ENCODE data around the gene DLX3.

Gene DLX3

DNA sequence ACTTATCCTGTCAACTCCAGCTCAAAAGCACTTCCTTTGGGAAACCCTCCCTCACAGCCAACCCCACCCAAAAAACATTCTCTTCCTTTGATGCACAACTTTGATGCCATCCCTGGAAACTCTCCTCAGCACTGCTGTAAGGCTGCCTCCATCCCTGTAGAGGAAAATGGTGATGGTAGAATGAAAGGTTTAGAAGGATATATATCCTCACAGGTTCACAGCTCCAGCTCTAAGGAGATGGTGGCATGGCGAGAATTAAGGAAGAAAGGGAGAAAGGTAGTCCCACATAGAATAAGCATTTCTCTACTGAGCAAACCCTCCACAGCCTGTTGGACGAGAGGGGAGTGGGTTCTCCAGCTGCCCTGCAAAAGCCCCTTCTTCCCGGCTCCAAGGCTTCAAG lies 28.3 kb downstream of the DLX3 start:
- no peak for DNase-seq
- no peak for TF ChIP-seq CTCF (IDR thresholded peaks at IDR 0.05; ENCODE audit: low read depth, low read length)
- Histone ChIP-seq H3K4me1 (no peaks in the 10 kb centered on the region), H3K9me3 (no peaks in the 10 kb centered on the region), H3K36me3 (no peaks in the 10 kb centered on the region), H3K27me3 (peaks cover 97% of the 10 kb centered on the region), H3K4me3 (ENCODE audit: low read depth, low read length) (no peak overlapping the region)

GRCh38 chr17:49965524-49965909 lies 29.5 kb downstream of the DLX3 start:
- DNase-seq = no peak
- Histone ChIP-seq H3K4me1 (no peaks in the 10 kb centered on the region), H3K9me3 (no peaks in the 10 kb centered on the region)

GRCh38 chr17:49964769-49965523 lies 30.1 kb downstream of the DLX3 start:
- TF ChIP-seq CTCF (IDR thresholded peaks at IDR 0.05; ENCODE audit: low read depth, low read length) = no peak
- Histone ChIP-seq H3K9me3 (no peaks in the 10 kb centered on the region), H3K4me1 (no peaks in the 10 kb centered on the region), H3K27me3 (peaks cover 85% of the 10 kb centered on the region), H3K36me3 (no peaks in the 10 kb centered on the region), H3K4me3 (ENCODE audit: low read depth, low read length) (no peak overlapping the region)
- DNase-seq = no peak

More at GRCh38 chr17:49965524-49965909, 29.5 kb downstream of the DLX3 start:
- no peak for TF ChIP-seq CTCF (IDR thresholded peaks at IDR 0.05; ENCODE audit: low read depth, low read length)
- Histone ChIP-seq H3K36me3 (no peaks in the 10 kb centered on the region), H3K4me3 (ENCODE audit: low read depth, low read length) (no peak overlapping the region), H3K27me3 (peaks cover 90% of the 10 kb centered on the region)

GRCh38 chr17:49964303-49964768 lies 30.7 kb downstream of the DLX3 start:
- no peaks in the 10 kb centered on the region for H3K9me3 ChIP-seq
- peaks cover 81% of the 10 kb centered on the region for H3K27me3 ChIP-seq
- H3K4me3 ChIP-seq (ENCODE audit: low read depth, low read length) = no peak overlapping the region
- no peaks in the 10 kb centered on the region for H3K4me1 ChIP-seq
- TF ChIP-seq CTCF (IDR thresholded peaks at IDR 0.05; ENCODE audit: low read depth, low read length) = no peak
- no peaks in the 10 kb centered on the region for H3K36me3 ChIP-seq
- no peak for DNase-seq

DNA sequence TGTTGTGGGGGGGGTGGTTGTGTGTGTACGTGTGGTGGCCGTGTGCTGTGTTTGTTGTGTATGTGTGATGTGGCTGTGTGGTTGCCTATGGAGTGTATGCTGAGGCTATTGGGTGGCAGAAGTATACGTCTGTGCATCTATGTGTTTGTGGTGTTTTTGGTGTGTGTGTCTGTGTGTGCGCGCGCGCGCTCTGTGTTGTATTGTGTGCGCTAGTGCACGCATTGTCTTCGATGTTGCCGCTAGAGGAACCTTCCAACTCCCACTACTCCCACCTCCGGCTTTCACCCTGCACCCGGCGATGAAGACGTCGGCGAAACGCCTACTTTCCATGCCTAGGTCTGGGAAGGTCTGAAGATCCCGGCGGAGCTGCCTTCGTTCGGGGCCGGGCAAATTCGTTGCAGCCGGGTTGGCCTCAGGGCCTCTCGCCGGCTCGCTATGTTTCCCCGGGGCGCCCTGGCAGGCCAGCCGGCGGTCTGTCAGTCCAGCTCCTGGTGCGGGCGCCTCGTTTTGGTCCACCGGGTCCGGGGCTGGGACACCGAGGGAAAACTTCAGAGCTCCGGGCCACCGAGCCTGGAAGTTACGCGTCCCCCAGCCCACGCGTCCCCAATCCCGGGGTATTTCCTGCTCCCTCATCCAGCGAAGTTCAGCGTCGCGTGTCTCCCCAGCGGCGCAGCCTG lies 31.3 kb downstream of the DLX3 start:
- no peak for DNase-seq
- Histone ChIP-seq H3K27me3 (peaks cover 75% of the 10 kb centered on the region), H3K4me1 (no peaks in the 10 kb centered on the region), H3K9me3 (no peaks in the 10 kb centered on the region), H3K4me3 (ENCODE audit: low read depth, low read length) (no peak overlapping the region), H3K36me3 (no peaks in the 10 kb centered on the region)
- TF ChIP-seq CTCF (IDR thresholded peaks at IDR 0.05; ENCODE audit: low read depth, low read length) = no peak

- DNase-seq = no peak
- no peaks in the 10 kb centered on the region for H3K4me1 ChIP-seq
- TF ChIP-seq CTCF (IDR thresholded peaks at IDR 0.05; ENCODE audit: low read depth, low read length) = no peak
- no peaks in the 10 kb centered on the region for H3K9me3 ChIP-seq
- H3K4me3 ChIP-seq (ENCODE audit: low read depth, low read length) = no peak overlapping the region
- H3K36me3 ChIP-seq = no peaks in the 10 kb centered on the region
- H3K27me3 ChIP-seq = peaks cover 70% of the 10 kb centered on the region
These were observed 31.8 kb downstream of the DLX3 start for GRCh38 chr17:49963309-49963625.
